Smooth muscle cell (in vitro differentiated cells): Measurements from ENCODE around the gene PANX3. TPM values are rescaled to one million over a fixed set of nuclear protein-coding genes. Genes with fewer than 3 reads are reported as not detected.

Experiments
- DNase-seq: peaks from one replicate; lab custom pipeline; 2025; ENCODE audit not compliant: unreplicated experiment; lab: John Stamatoyannopoulos, UW
- H2AFZ ChIP-seq: fragments of 200-600 bp; sonication (generic); 2 replicates; pipeline ENCODE4 v1.6.0; 2016; ENCODE audit warnings: antibody characterized with exemption, low read depth, mild to moderate bottlenecking
- H3F3A ChIP-seq: fragments of 200-600 bp; sonication (generic); 2 replicates; pipeline ENCODE4 v1.6.0; 2017; ENCODE audit warnings: antibody characterized with exemption, low read depth
- H3K27ac ChIP-seq: fragments of 200-600 bp; sonication (generic); 2 replicates; pipeline ENCODE4 v1.5.1; 2016; ENCODE audit warnings: low read depth, mild to moderate bottlenecking
- H3K27me3 ChIP-seq: fragments of 200-600 bp; sonication (generic); 2 replicates; pipeline ENCODE4 v1.6.1; 2016; ENCODE audit warnings: low read depth, mild to moderate bottlenecking
- H3K36me3 ChIP-seq: fragments of 200-600 bp; sonication (generic); 2 replicates; pipeline ENCODE4 v1.5.1; 2016; ENCODE audit warnings: low read depth
- H3K4me1 ChIP-seq: fragments of 200-600 bp; sonication (generic); 2 replicates; pipeline ENCODE4 v1.5.1; 2016; ENCODE audit warnings: low read depth
- H3K4me2 ChIP-seq: fragments of 200-600 bp; sonication (generic); 2 replicates; pipeline ENCODE4 v1.6.0; 2016; ENCODE audit warnings: mild to moderate bottlenecking
- H3K4me3 ChIP-seq: fragments of 200-600 bp; sonication (generic); 2 replicates; pipeline ENCODE4 v1.5.1; 2016; ENCODE audit warnings: mild to moderate bottlenecking
- H3K79me2 ChIP-seq: fragments of 200-600 bp; sonication (generic); 2 replicates; pipeline ENCODE4 v1.6.0; 2016; ENCODE audit warnings: low read depth, mild to moderate bottlenecking
- H3K9ac ChIP-seq: fragments of 200-600 bp; sonication (generic); 2 replicates; pipeline ENCODE4 v1.6.0; 2016; ENCODE audit warnings: low read depth
- H3K9me3 ChIP-seq: fragments of 200-600 bp; sonication (generic); replicated peaks from 2 replicates; pipeline ENCODE4 v1.5.1; 2016; ENCODE audit warnings: low read depth
- H4K20me1 ChIP-seq: fragments of 200-600 bp; sonication (generic); 2 replicates; pipeline ENCODE4 v1.6.0; 2016; ENCODE audit warnings: low read depth
- CTCF ChIP-seq: fragments of 200-600 bp; sonication (generic); IDR thresholded peaks from 2 replicates; pipeline ENCODE4 v1.5.1; 2017; ENCODE audit warnings: borderline replicate concordance, mild to moderate bottlenecking, antibody characterized with exemption; ENCODE audit not compliant: insufficient read depth, poor library complexity, severe bottlenecking
- whole genome bisulfite sequencing: methylation state at CpG from one replicate; pipeline ENCODE4 v1.1.7; 2016; ENCODE audit warnings: low lambda C conversion rate; 5-methylcytosine and 5-hydroxymethylcytosine counted together
- polyA plus RNA-seq: library from polyadenylated mRNA; unstranded; fragments of >200 nt; fragmentation: Nextera tagmentation; extraction: Ambion mirVana; gene quantifications from 2 replicates; pipeline ENCODE4 v1.2.1, GENCODE V29; 2016
- total RNA-seq: library from RNA; depleted of rRNA; stranded (reverse); fragments of >200 nt; gene quantifications from 2 replicates; pipeline ENCODE4 v1.2.3, GENCODE V29; 2014

Gene PANX3
- total and polyA plus RNA-seq, 2 experiments from 2014 or later = not detected

- TF ChIP-seq CTCF = no peak
- WGBS = 76% methylated on average over 5 of the region's 5 CpGs
- Histone ChIP-seq H3K4me3 (no peak overlapping the region), H3K9ac (no peak overlapping the region), H3K36me3 (no peaks in the 10 kb centered on the region), H3K9me3 (no peaks in the 10 kb centered on the region), H3K79me2 (no peaks in the 10 kb centered on the region), H3K4me1 (peaks cover 5% of the 10 kb centered on the region), H3K4me2 (no peak overlapping the region), H3K27ac (no peak overlapping the region), H3K27me3 (no peaks in the 10 kb centered on the region), H4K20me1 (no peaks in the 10 kb centered on the region), H2AFZ (no peak overlapping the region), H3F3A (no peaks in the 10 kb centered on the region)
- DNase-seq = no peak
Measured at GRCh38 chr11:124657904-124658303, 46.7 kb downstream of the PANX3 start.

- Histone ChIP-seq H3K4me1 (peaks cover 5% of the 10 kb centered on the region), H3K4me2 (no peak overlapping the region), H3K36me3 (no peaks in the 10 kb centered on the region), H3K27me3 (no peaks in the 10 kb centered on the region), H3K9ac (no peak overlapping the region), H4K20me1 (no peaks in the 10 kb centered on the region), H2AFZ (no peak overlapping the region), H3K79me2 (no peaks in the 10 kb centered on the region), H3K9me3 (no peaks in the 10 kb centered on the region), H3K27ac (no peak overlapping the region), H3F3A (no peaks in the 10 kb centered on the region), H3K4me3 (no peak overlapping the region)
- 89% methylated on average over 3 of the region's 3 CpGs for WGBS
- TF ChIP-seq CTCF = no peak
- DNase-seq = no peak
Measured at GRCh38 chr11:124658501-124658900, 47.3 kb downstream of the PANX3 start.

- Histone ChIP-seq H3K9me3 (no peaks in the 10 kb centered on the region), H3F3A (no peaks in the 10 kb centered on the region), H3K27ac (no peak overlapping the region)
Measured at GRCh38 chr11:124658986-124659385, 47.8 kb downstream of the PANX3 start.

More at GRCh38 chr11:124658986-124659385, 47.8 kb downstream of the PANX3 start:
- Histone ChIP-seq H3K27me3 (no peaks in the 10 kb centered on the region), H3K4me1 (peaks cover 5% of the 10 kb centered on the region), H3K9ac (no peak overlapping the region), H3K4me3 (no peak overlapping the region), H3K36me3 (no peaks in the 10 kb centered on the region), H3K79me2 (no peaks in the 10 kb centered on the region), H2AFZ (no peak overlapping the region), H3K4me2 (no peak overlapping the region), H4K20me1 (no peaks in the 10 kb centered on the region)
- DNase-seq = no peak
- 90% methylated on average over 1 of the region's 1 CpG for WGBS
- no peak for TF ChIP-seq CTCF
